Spleen (tissue), 11 donors: Measurements from ENCODE around the gene RMRP. TPM values are rescaled to one million over a fixed set of nuclear protein-coding genes. Genes with fewer than 3 reads are reported as not detected.

ENCODE experiments used
- DNase-seq: peaks from one replicate; pipeline ENCODE4 v3.0.0-alpha.2; 2020
- H3K27ac ChIP-seq, 8 donors: fragments of 200-600 bp; sonication (generic) in 7 of 8; 1 replicate in 4 of 8; 2 replicates in 4 of 8; pipeline versions ENCODE4 v1.5.0 to v1.8.0; 2016 to 2021; ENCODE audit warnings: inconsistent platforms in 4 of 8, mild to moderate bottlenecking in 4 of 8, moderate library complexity in 1 of 8
- H3K27me3 ChIP-seq, 7 donors: fragments of 200-600 bp; sonication (generic) in 6 of 7; replicated peaks in 1 of 7; 1 replicate in 4 of 7; 2 replicates in 3 of 7; pipeline versions ENCODE4 v1.5.0 to v1.8.0; 2016 to 2021; ENCODE audit warnings: inconsistent platforms in 3 of 7, mild to moderate bottlenecking in 1 of 7
- H3K36me3 ChIP-seq, 6 donors: fragments of 200-600 bp; sonication (generic) in 5 of 6; 1 replicate in 4 of 6; 2 replicates in 2 of 6; pipeline versions ENCODE4 v1.5.0 to v1.8.0; 2016 to 2021; ENCODE audit warnings: inconsistent platforms in 2 of 6
- H3K4me1 ChIP-seq, 6 donors: fragments of 200-600 bp; sonication (generic) in 5 of 6; 1 replicate in 3 of 6; 2 replicates in 3 of 6; pipeline versions ENCODE4 v1.5.0 to v1.8.0; 2016 to 2021; ENCODE audit warnings: inconsistent platforms in 3 of 6
- H3K4me3 ChIP-seq, 8 donors: fragments of 200-600 bp; sonication (generic) in 7 of 8; 1 replicate in 4 of 8; 2 replicates in 4 of 8; pipeline versions ENCODE4 v1.5.0 to v1.8.0; 2016 to 2021; ENCODE audit warnings: inconsistent platforms in 4 of 8, mild to moderate bottlenecking in 4 of 8, moderate library complexity in 2 of 8
- H3K9me3 ChIP-seq, 8 donors: fragments of 200-600 bp; sonication (generic) in 7 of 8; 1 replicate in 4 of 8; 2 replicates in 4 of 8; pipeline versions ENCODE4 v1.5.0 to v1.8.0; 2016 to 2021; ENCODE audit warnings: inconsistent platforms in 4 of 8
- POLR2A ChIP-seq, 3 donors: fragments of 450-650 bp; IDR thresholded peaks; one replicate each; pipeline ENCODE4 v1.5.1; 2017; ENCODE audit warnings: antibody characterized with exemption in 3 of 3, mild to moderate bottlenecking in 1 of 3
- POLR2AphosphoS5 ChIP-seq, 3 donors: sonication (generic); formaldehyde crosslinking; IDR thresholded peaks; one replicate each; pipeline ENCODE4 v1.5.1; 2017; ENCODE audit warnings: antibody characterized with exemption in 3 of 3
- WGBS, 5 donors: extraction: QIAGEN DNeasy Blood & Tissue Kit in 3 of 5; methylation state at CpG; one replicate each; pipeline versions ENCODE4 v1.1.5 to v1.1.7; 2013 to 2018; 5-methylcytosine and 5-hydroxymethylcytosine counted together
- intact Hi-C: fragments of 100-400 bp; cut with DNase I; formaldehyde crosslinking; loops from one replicate; pipeline ENCODE4 v1.15.0; 2023; ENCODE audit warnings: low total_unique reads
- polyA plus RNA-seq, 3 donors: library from polyadenylated mRNA; stranded (reverse); fragments of 200-250 nt; gene quantifications; one replicate each; pipeline ENCODE4 v1.2.1, GENCODE V29; 2013
- total RNA-seq, 7 donors: library from RNA; depleted of rRNA in 3 of 7; stranded (reverse); fragments of >200 nt in 3 of 7; fragmentation: NEBNext Ultra II Directional in 4 of 7; extraction: Animal tissue kit (Norgen Biotek cat#: 25700) in 4 of 7; gene quantifications; one replicate each; pipeline versions ENCODE4 v1.1.0 to v1.2.1, GENCODE V29; 2016 to 2021
- TF ChIP-seq, protein P1 (sequence below), 11 experiments: fragments of 200-600 bp in 7 of 11; fragments of 450-650 bp in 4 of 11; sonication (generic) in 4 of 11; IDR thresholded peaks in 8 of 11; conservative IDR thresholded peaks in 3 of 11; 1 replicate in 7 of 11; 2 replicates in 4 of 11; pipeline versions ENCODE4 v1.4.0 to v1.8.0; 2016 to 2021; ENCODE audit warnings: antibody characterized with exemption in 11 of 11, inconsistent platforms in 4 of 11, mild to moderate bottlenecking in 1 of 11
- donor health status: healthy with polysubstance abuse.
- donor health status: DM: no; HTN: no; CAD: no; lungs with moderate emphysema.
- donor health status: DM: no; HTN: no; CAD: no.
- donor health status: Bipolar disorder and iron deficiency.
- donor health status: healthy.
- donor health status: DM: no; HTN: no; CAD: no.
- donor health status: DM: yes; HTN: yes; CAD: no.

The RMRP gene
- total and polyA plus RNA-seq, 10 donors = 42.1 to 28,996 (median 10,652) TPM; not detected in 1

DNA sequence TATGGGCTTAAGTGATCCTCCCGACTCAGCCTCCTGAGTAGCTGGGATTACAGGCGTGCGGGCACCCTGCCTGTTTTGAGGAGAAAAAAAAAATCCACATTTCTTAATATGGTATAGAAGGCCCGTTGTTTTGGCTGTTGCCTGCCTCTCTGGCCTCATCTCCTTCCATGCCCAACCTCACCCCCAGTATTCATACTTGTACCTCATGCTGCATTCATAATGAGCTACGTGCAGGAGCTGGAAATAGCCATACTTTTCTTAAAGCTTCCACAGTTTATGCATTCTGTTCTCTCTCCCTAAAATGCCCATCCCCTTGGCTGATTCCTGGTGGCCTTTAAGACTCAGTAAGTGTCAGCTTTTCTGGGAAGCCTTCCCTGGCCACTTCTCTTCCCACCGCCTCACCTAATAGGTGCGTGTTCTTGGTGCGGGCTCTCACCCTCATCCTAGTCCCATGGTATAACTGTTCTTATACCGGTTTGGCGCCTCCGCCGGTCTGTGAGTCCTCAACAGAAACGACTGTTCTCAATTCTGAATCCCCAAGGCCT, 34.0 kb upstream of the RMRP start:
- peaks cover 2 to 65% (median 29%) of the 10 kb centered on the region in 6 donors for H3K4me1 ChIP-seq
- H3K27ac ChIP-seq = peak overlapping the region in 7 of 8 donors; percentile 84 to 90 (median 86)
- no peaks in the 10 kb centered on the region for H3K9me3 ChIP-seq
- peaks cover 0 to 16% (median 12%) of the 10 kb centered on the region in 6 donors for H3K36me3 ChIP-seq
- TF ChIP-seq, protein P1, sequence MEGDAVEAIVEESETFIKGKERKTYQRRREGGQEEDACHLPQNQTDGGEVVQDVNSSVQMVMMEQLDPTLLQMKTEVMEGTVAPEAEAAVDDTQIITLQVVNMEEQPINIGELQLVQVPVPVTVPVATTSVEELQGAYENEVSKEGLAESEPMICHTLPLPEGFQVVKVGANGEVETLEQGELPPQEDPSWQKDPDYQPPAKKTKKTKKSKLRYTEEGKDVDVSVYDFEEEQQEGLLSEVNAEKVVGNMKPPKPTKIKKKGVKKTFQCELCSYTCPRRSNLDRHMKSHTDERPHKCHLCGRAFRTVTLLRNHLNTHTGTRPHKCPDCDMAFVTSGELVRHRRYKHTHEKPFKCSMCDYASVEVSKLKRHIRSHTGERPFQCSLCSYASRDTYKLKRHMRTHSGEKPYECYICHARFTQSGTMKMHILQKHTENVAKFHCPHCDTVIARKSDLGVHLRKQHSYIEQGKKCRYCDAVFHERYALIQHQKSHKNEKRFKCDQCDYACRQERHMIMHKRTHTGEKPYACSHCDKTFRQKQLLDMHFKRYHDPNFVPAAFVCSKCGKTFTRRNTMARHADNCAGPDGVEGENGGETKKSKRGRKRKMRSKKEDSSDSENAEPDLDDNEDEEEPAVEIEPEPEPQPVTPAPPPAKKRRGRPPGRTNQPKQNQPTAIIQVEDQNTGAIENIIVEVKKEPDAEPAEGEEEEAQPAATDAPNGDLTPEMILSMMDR (IDR thresholded peaks at IDR 0.05 in 8 of 11, conservative IDR thresholded peaks at IDR 0.05 in 3 of 11) = no peak
- TF ChIP-seq POLR2AphosphoS5 (IDR thresholded peaks at IDR 0.05) (no peak), POLR2A (IDR thresholded peaks at IDR 0.05) (no peak)
- peak overlapping the region in 1 of 8 donors; percentile 71 for H3K4me3 ChIP-seq
- 83 to 89% (median 87%) methylated on average over 13 of the region's 13 CpGs for WGBS, 5 donors
- peaks cover 0 to 7% (median 0%) of the 10 kb centered on the region in 7 donors for H3K27me3 ChIP-seq
- no peak for DNase-seq
- intact Hi-C loops = no loop called here

- no peak for DNase-seq
- 22 to 29% (median 26%) methylated on average over 10 of the region's 10 CpGs for WGBS, 5 donors
- intact Hi-C loops = no loop called here
- Histone ChIP-seq H3K4me3 (peak overlapping the region; percentile 55 to 83 (median 69)), H3K36me3 (peaks cover 0 to 11% (median 8%) of the 10 kb centered on the region in 6 donors), H3K4me1 (peaks cover 0 to 65% (median 24%) of the 10 kb centered on the region in 6 donors), H3K27ac (peak overlapping the region in 7 of 8 donors; percentile 84 to 90 (median 86)), H3K27me3 (peaks cover 0 to 7% (median 0%) of the 10 kb centered on the region in 7 donors), H3K9me3 (no peaks in the 10 kb centered on the region)
- TF ChIP-seq POLR2A (IDR thresholded peaks at IDR 0.05) (no peak), POLR2AphosphoS5 (IDR thresholded peaks at IDR 0.05) (no peak)
- TF ChIP-seq, protein P1 (IDR thresholded peaks at IDR 0.05 in 8 of 11, conservative IDR thresholded peaks at IDR 0.05 in 3 of 11) = no peak
These were observed 33.5 kb upstream of the RMRP start for GRCh38 chr9:35691334-35691650.

DNA sequence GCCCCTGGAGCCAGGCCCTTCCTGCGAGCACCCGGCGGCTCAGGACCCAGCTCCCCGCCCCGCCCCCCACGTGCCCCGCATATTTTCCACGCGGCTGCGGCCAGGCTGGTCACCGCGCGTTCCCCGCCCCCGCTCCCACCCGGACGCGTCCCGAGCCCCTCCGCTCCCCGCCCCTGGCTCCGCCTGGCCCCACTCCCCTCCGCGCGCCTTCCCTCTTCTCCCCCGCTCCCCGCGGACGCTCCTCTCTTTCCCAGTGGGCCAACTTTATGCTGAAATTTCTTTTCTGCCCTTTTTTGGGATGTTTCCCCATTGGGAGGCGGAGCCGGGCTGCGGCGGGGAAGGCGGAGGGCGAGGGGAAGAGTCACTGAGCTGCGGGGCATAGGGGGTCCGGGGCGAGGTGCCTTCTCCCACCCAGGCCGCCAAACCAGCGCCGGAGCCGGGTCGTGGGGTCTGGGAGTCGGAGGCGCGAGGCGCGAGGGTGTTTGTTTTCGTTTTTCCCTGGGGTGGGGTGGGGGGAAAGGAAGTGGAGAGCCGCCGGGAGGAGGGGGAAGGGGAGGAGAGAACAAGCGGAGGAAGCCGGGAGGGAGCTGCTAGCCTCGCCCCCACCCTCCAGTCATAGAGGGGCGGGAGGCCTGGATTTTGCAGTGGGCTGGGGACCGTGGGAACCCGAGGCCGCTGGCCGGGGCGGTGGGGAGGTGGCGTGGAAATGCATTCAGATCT, 33.0 kb upstream of the RMRP start:
- H3K27ac ChIP-seq = peak overlapping the region; percentile 48 to 90 (median 86)
- 1 to 3% (median 2%) methylated on average over 44 to 61 of the region's 61 CpGs for WGBS, 5 donors
- H3K36me3 ChIP-seq = peaks cover 0 to 6% (median 2%) of the 10 kb centered on the region in 6 donors
- peak; percentile 52 to 81 (median 77) for TF ChIP-seq POLR2AphosphoS5 (IDR thresholded peaks at IDR 0.05)
- TF ChIP-seq, protein P1 (IDR thresholded peaks at IDR 0.05 in 8 of 11, conservative IDR thresholded peaks at IDR 0.05 in 3 of 11) = no peak
- peak; percentile 86 for DNase-seq
- H3K4me3 ChIP-seq = peak overlapping the region; percentile 55 to 83 (median 69)
- no peaks in the 10 kb centered on the region for H3K9me3 ChIP-seq
- peaks cover 0 to 65% (median 22%) of the 10 kb centered on the region in 6 donors for H3K4me1 ChIP-seq
- peaks cover 0 to 7% (median 0%) of the 10 kb centered on the region in 7 donors for H3K27me3 ChIP-seq
- intact Hi-C loops = no loop called here

- Histone ChIP-seq H3K27ac (peak overlapping the region; percentile 48 to 90 (median 86)), H3K4me3 (peak overlapping the region; percentile 55 to 83 (median 69)), H3K9me3 (no peaks in the 10 kb centered on the region), H3K27me3 (peaks cover 0 to 7% (median 0%) of the 10 kb centered on the region in 7 donors), H3K4me1 (peaks cover 0 to 64% (median 22%) of the 10 kb centered on the region in 6 donors), H3K36me3 (peaks cover 0 to 4% (median under 1%) of the 10 kb centered on the region in 6 donors)
- 0 to 1% (median 1%) methylated on average over 15 to 21 of the region's 21 CpGs for WGBS, 5 donors
- no peak for DNase-seq
- intact Hi-C loops = no loop called here
- TF ChIP-seq, protein P1 (IDR thresholded peaks at IDR 0.05 in 8 of 11, conservative IDR thresholded peaks at IDR 0.05 in 3 of 11) = no peak
- TF ChIP-seq POLR2A (IDR thresholded peaks at IDR 0.05) (no peak), POLR2AphosphoS5 (IDR thresholded peaks at IDR 0.05) (no peak)
These were observed 32.4 kb upstream of the RMRP start for GRCh38 chr9:35690294-35690613.
